OCI-LY7 (cell line): ENCODE results near the gene ATP9B.

Source experiments
- CTCF ChIP-seq: fragments of 200-600 bp; sonication (generic); conservative IDR thresholded peaks from 2 replicates; pipeline ENCODE4 v1.5.1; 2014; ENCODE audit warnings: mild to moderate bottlenecking, antibody characterized with exemption, low read length, moderate library complexity, mixed read lengths
- EZH2phosphoT487 ChIP-seq: fragments of 200-600 bp; sonication (generic); IDR thresholded peaks from 2 replicates; pipeline ENCODE4 v1.6.1; 2018; ENCODE audit warnings: low read depth, borderline replicate concordance, mild to moderate bottlenecking, mixed run types, antibody characterized with exemption, low read length, moderate library complexity, mixed read lengths

GRCh38 chr18:79129120-79129519 is 59.9 kb downstream of the ATP9B start:
- TF ChIP-seq CTCF (no peak), EZH2phosphoT487 (no peak)
